RWPE2 (cell line): ENCODE measurements around the gene CDC6.
A peak's percentile ranks its signal among the peaks of the same experiment; 100 is the strongest.

Experiments used
- ATAC-seq: fragments of 200-7000 bp; cut with Tn5 transposase; 3 replicates; pipeline ENCODE4 v1.9.1; 2021; ENCODE audit warnings: low read depth
- DNase-seq: peaks from one replicate; pipeline ENCODE4 v3.0.0-alpha.2; 2020; ENCODE audit warnings: low spot score
- H3K27ac ChIP-seq: fragments of 450-650 bp; 2 replicates; pipeline ENCODE4 v1.5.1; 2017; ENCODE audit warnings: mild to moderate bottlenecking; ENCODE audit not compliant: poor library complexity, severe bottlenecking
- H3K27me3 ChIP-seq: fragments of 250-450 bp; sonication (Bioruptor Pico); 2 replicates; pipeline ENCODE4 v1.5.1; 2021; ENCODE audit warnings: mild to moderate bottlenecking, moderate library complexity; ENCODE audit not compliant: insufficient read depth, poor library complexity, severe bottlenecking
- H3K36me3 ChIP-seq: fragments of 250-450 bp; sonication (Bioruptor Pico); 2 replicates; pipeline ENCODE4 v1.5.1; 2020; ENCODE audit warnings: low read depth, mild to moderate bottlenecking, moderate library complexity
- H3K4me1 ChIP-seq: fragments of 250-450 bp; sonication (Bioruptor Pico); 2 replicates; pipeline ENCODE4 v1.5.1; 2021; ENCODE audit warnings: mild to moderate bottlenecking, moderate library complexity; ENCODE audit not compliant: insufficient read depth, poor library complexity, severe bottlenecking
- H3K4me3 ChIP-seq: fragments of 250-450 bp; sonication (Bioruptor Pico); 2 replicates; pipeline ENCODE4 v1.5.1; 2021; ENCODE audit warnings: mild to moderate bottlenecking, moderate library complexity; ENCODE audit not compliant: severe bottlenecking
- H3K9me3 ChIP-seq: fragments of 250-450 bp; sonication (Bioruptor Pico); 2 replicates; pipeline ENCODE4 v1.5.1; 2021; ENCODE audit warnings: mild to moderate bottlenecking, moderate library complexity; ENCODE audit not compliant: severe bottlenecking
- CTCF ChIP-seq: fragments of 450-650 bp; IDR thresholded peaks from one replicate; pipeline ENCODE4 v1.5.1; 2017; ENCODE audit warnings: mild to moderate bottlenecking, moderate library complexity; ENCODE audit not compliant: poor library complexity, severe bottlenecking

CDC6 gene

DNA sequence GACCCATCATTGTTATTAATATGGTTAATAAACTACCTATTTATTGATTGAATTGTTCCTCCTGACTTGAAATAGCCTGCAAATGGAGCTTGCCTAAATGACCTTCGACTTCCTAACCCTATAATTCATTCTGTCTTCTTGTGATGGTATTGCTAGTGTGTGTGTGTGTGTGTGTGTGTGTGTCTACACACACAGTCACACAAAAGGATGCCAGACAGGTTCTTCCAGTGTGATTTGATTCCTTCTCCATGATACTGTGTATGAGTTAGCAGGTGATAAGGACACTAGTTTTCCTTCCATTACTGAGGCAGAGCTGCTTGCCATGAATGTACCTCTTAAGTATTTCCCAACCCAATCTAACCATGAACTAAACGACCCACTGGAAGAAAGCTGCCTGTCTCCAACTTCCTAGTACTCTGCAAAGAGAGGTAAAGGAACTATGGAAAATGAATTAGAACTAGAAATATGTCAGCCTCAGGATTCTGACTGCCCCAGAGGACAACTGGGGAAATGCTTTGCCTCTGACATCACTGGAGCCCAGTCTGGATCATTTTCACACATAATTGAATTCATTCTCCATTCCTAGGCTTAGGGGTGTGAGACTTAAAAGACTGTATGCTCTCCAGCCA is 3.5 kb upstream of the CDC6 start:
- DNase-seq (no peak), ATAC-seq (peak; percentile 22; the same call in 2 of the 3 replicates)
- peak; percentile 15 for TF ChIP-seq CTCF
- Histone ChIP-seq H3K27me3 (no peaks in the 10 kb centered on the region), H3K27ac (peak overlapping the region; percentile 88), H3K36me3 (peaks cover 15% of the 10 kb centered on the region), H3K9me3 (no peaks in the 10 kb centered on the region), H3K4me3 (peak overlapping the region; percentile 23), H3K4me1 (peaks cover 22% of the 10 kb centered on the region)

DNA sequence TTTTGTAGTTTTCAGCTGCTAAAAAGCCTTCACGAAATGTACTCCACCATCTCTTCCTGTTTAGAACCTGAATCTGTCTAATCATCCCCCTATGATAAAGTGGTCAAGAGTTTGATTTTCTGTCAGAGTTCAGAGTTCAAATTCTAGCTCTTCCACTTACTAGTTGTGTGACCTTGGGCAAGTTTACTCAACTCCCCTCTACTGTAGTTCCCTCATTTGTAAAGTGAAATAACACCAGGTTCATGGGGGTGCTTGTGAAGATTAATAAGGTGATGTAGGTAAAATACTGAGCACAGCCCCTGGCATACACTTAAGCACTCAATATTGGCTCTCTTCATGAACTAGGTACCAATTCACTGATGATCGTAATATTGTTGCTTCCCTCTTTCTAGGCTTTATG is 1.2 kb upstream of the CDC6 start:
- Histone ChIP-seq H3K9me3 (no peaks in the 10 kb centered on the region), H3K27me3 (no peaks in the 10 kb centered on the region), H3K4me1 (peaks cover 31% of the 10 kb centered on the region), H3K27ac (no peak overlapping the region), H3K36me3 (peaks cover 29% of the 10 kb centered on the region), H3K4me3 (no peak overlapping the region)
- no peak for TF ChIP-seq CTCF
- ATAC-seq (no peak), DNase-seq (no peak)

DNA sequence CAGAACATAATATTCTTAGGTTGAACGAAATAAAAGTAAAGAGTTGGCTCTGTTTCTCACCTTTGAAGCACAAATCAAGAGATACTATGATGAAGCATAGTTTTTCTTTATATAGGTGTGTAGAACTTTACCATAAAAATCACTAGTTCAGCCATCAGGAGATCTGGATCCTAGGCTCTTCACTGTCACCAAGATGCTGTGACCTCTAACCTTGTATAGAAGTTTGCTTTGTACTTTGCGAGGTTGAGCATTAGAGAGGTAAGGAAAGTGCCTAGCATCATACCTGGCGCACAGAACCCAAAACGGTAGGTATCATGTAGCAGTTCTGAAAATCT is 553 bp upstream of the CDC6 start:
- TF ChIP-seq CTCF, result no peak
- Histone ChIP-seq H3K27ac (no peak overlapping the region), H3K4me3 (no peak overlapping the region), H3K4me1 (peaks cover 31% of the 10 kb centered on the region), H3K9me3 (no peaks in the 10 kb centered on the region), H3K27me3 (no peaks in the 10 kb centered on the region), H3K36me3 (peaks cover 35% of the 10 kb centered on the region)
- DNase-seq, result no peak
- no peak for ATAC-seq

- ATAC-seq, result peak; percentile 15
- H3K9me3 ChIP-seq, result no peaks in the 10 kb centered on the region
- no peak for DNase-seq
- peak overlapping the region; percentile 3 for H3K27ac ChIP-seq
- peak; percentile 83 for TF ChIP-seq CTCF
- no peak overlapping the region for H3K4me3 ChIP-seq
- peaks cover 13% of the 10 kb centered on the region for H3K4me1 ChIP-seq
- peaks cover 68% of the 10 kb centered on the region for H3K36me3 ChIP-seq
- H3K27me3 ChIP-seq, result no peaks in the 10 kb centered on the region
Observed at GRCh38 chr17:40290629-40291280, 3.1 kb downstream of the CDC6 start.

DNA sequence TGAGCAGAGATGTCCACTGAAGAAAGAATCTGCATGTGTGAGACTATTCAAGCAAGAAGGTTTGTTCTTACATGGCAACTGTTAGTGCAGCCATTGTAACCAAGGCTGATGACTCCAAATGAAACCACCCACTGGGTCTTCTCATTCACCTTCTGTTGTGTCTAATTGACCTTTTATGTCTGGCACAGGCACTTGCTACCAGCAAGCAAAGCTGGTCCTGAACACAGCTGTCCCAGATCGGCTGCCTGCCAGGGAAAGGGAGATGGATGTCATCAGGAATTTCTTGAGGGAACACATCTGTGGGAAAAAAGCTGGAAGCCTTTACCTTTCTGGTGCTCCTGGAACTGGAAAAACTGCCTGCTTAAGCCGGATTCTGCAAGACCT is 3.6 kb downstream of the CDC6 start:
- Histone ChIP-seq H3K9me3 (no peaks in the 10 kb centered on the region), H3K36me3 (peaks cover 73% of the 10 kb centered on the region), H3K27ac (no peak overlapping the region), H3K4me1 (peaks cover 13% of the 10 kb centered on the region), H3K27me3 (no peaks in the 10 kb centered on the region), H3K4me3 (no peak overlapping the region)
- DNase-seq (no peak), ATAC-seq (no peak)
- TF ChIP-seq CTCF, result no peak
